Stimulated activated CD4-positive, alpha-beta T cell treated with anti-CD3 and anti-CD28 coated beads, Interleukin-4, amount 100 ng/mL, for 1 hour (primary cell): ENCODE data around the gene SLIT2.

ENCODE experiments used
- DNase-seq: peaks from one replicate; pipeline ENCODE4 v3.0.0-alpha.2; 2020

SLIT2 gene

GRCh38 chr4:20251796-20252655 is at the start of gene SLIT2:
SLIT2 (plus strand) TSS chr4:20251905; CDS start chr4:20253816, 1,911 bp downstream.
- DNase-seq, result no peak

GRCh38 chr4:20203508-20203907 is 48.2 kb upstream of the SLIT2 start:
- no peak for DNase-seq

GRCh38 chr4:20217521-20217920 is 34.2 kb upstream of the SLIT2 start:
- no peak for DNase-seq

GRCh38 chr4:20217951-20218350 is 33.8 kb upstream of the SLIT2 start:
- DNase-seq, result no peak

GRCh38 chr4:20219521-20219920 is 32.2 kb upstream of the SLIT2 start:
- DNase-seq, result no peak

GRCh38 chr4:20237894-20238537 is 13.7 kb upstream of the SLIT2 start:
- DNase-seq, result no peak

GRCh38 chr4:20248155-20248558 is 3.5 kb upstream of the SLIT2 start:
- DNase-seq, result no peak

GRCh38 chr4:20249333-20249732 is 2.4 kb upstream of the SLIT2 start:
- no peak for DNase-seq

- no peak for DNase-seq
These were observed 492 bp upstream of the SLIT2 start for GRCh38 chr4:20251031-20251795.

GRCh38 chr4:20252656-20253282 is 1.1 kb downstream of the SLIT2 start:
- DNase-seq, result no peak

- no peak for DNase-seq
These were observed 1.6 kb downstream of the SLIT2 start for GRCh38 chr4:20253283-20253734.

GRCh38 chr4:20253735-20254409 is 2.2 kb downstream of the SLIT2 start:
- DNase-seq, result no peak

GRCh38 chr4:20254511-20255250 is 3.0 kb downstream of the SLIT2 start:
- DNase-seq, result no peak

- DNase-seq, result no peak
These were observed 3.5 kb downstream of the SLIT2 start for GRCh38 chr4:20255251-20255586.

GRCh38 chr4:20255823-20256222 is 4.1 kb downstream of the SLIT2 start:
- DNase-seq, result no peak

- no peak for DNase-seq
These were observed 4.7 kb downstream of the SLIT2 start for GRCh38 chr4:20256381-20256881.

GRCh38 chr4:20259707-20260106 is 8.0 kb downstream of the SLIT2 start:
- DNase-seq, result no peak

GRCh38 chr4:20260821-20261220 is 9.1 kb downstream of the SLIT2 start:
- no peak for DNase-seq

GRCh38 chr4:20262221-20262620 is 10.5 kb downstream of the SLIT2 start:
- no peak for DNase-seq

GRCh38 chr4:20264688-20265087 is 13.0 kb downstream of the SLIT2 start:
- DNase-seq, result no peak

- DNase-seq, result no peak
These were observed 14.0 kb downstream of the SLIT2 start for GRCh38 chr4:20265726-20266125.
